ENCODE results near the gene OPCML. TPM values are rescaled to one million over a fixed set of nuclear protein-coding genes. Genes with fewer than 3 reads are reported as not detected.

Gene OPCML
- total RNA-seq, 2 donors from 2014 or later, result 0.34 TPM; not detected in 1

- no peak overlapping the region for H3K27ac ChIP-seq
- H3K36me3 ChIP-seq, result no peaks in the 10 kb centered on the region
- H3K4me1 ChIP-seq (replicated peaks), result no peaks in the 10 kb centered on the region
- no peak for DNase-seq (ENCODE audit: low spot score)
- no peaks in the 10 kb centered on the region for H3K9me3 ChIP-seq
- 90% methylated on average over 4 of the region's 4 CpGs for WGBS
- H3K27me3 ChIP-seq (replicated peaks; ENCODE audit: insufficient read depth), result no peaks in the 10 kb centered on the region
- TF ChIP-seq POLR2A (IDR thresholded peaks at IDR 0.05), result no peak
- TF ChIP-seq, protein P1, sequence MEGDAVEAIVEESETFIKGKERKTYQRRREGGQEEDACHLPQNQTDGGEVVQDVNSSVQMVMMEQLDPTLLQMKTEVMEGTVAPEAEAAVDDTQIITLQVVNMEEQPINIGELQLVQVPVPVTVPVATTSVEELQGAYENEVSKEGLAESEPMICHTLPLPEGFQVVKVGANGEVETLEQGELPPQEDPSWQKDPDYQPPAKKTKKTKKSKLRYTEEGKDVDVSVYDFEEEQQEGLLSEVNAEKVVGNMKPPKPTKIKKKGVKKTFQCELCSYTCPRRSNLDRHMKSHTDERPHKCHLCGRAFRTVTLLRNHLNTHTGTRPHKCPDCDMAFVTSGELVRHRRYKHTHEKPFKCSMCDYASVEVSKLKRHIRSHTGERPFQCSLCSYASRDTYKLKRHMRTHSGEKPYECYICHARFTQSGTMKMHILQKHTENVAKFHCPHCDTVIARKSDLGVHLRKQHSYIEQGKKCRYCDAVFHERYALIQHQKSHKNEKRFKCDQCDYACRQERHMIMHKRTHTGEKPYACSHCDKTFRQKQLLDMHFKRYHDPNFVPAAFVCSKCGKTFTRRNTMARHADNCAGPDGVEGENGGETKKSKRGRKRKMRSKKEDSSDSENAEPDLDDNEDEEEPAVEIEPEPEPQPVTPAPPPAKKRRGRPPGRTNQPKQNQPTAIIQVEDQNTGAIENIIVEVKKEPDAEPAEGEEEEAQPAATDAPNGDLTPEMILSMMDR (IDR thresholded peaks at IDR 0.05), result no peak
- intact Hi-C loops (cut with DNase I), result no loop called here
- no peak overlapping the region for H3K4me3 ChIP-seq
Measured at GRCh38 chr11:132908414-132908810, 623.9 kb downstream of the OPCML start.

- H3K27ac ChIP-seq, result no peak overlapping the region
- intact Hi-C loops (cut with DNase I), result no loop called here
Measured at GRCh38 chr11:132907651-132908413, 624.5 kb downstream of the OPCML start.

DNA sequence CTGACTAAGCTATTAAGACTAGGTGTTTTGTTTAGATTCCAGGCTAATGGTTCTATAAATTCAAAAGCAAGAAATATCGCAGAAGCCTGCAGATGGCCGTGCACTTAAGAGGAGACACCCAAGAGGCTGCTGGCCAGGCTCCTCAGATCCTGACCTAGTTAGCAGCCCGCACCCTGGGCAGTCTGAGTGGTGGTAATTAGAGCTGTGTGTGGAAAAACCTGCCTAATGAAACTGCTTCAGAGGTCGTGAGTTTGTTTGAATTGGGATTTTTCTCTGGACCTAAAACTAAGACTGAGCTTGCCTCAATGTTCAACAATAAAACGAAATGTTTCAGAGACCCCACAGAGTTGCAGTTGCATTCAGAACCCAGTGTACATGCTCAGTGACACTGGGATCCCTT lies 627.7 kb downstream of the OPCML start:
- 27% methylated on average over 5 of the region's 5 CpGs for WGBS
- TF ChIP-seq, protein P1 (IDR thresholded peaks at IDR 0.05), result no peak
- TF ChIP-seq POLR2A (IDR thresholded peaks at IDR 0.05), result no peak
- no peak for TF ChIP-seq POLR2AphosphoS5 (IDR thresholded peaks at IDR 0.05)
- no peaks in the 10 kb centered on the region for H3K4me1 ChIP-seq (replicated peaks)
- H3K9me3 ChIP-seq, result no peaks in the 10 kb centered on the region
- no peaks in the 10 kb centered on the region for H3K27me3 ChIP-seq (replicated peaks; ENCODE audit: insufficient read depth)
- no peak overlapping the region for H3K27ac ChIP-seq
- DNase-seq (ENCODE audit: low spot score), result no peak
- no peaks in the 10 kb centered on the region for H3K36me3 ChIP-seq
- intact Hi-C loops (cut with DNase I), result no loop called here
- no peak overlapping the region for H3K4me3 ChIP-seq

More at GRCh38 chr11:132907651-132908413, 624.5 kb downstream of the OPCML start:
- Histone ChIP-seq H3K36me3 (no peaks in the 10 kb centered on the region), H3K4me3 (no peak overlapping the region), H3K27me3 (replicated peaks; ENCODE audit: insufficient read depth) (no peaks in the 10 kb centered on the region), H3K9me3 (no peaks in the 10 kb centered on the region), H3K4me1 (replicated peaks) (no peaks in the 10 kb centered on the region)
- TF ChIP-seq POLR2A (IDR thresholded peaks at IDR 0.05), result no peak
- no peak for TF ChIP-seq POLR2AphosphoS5 (IDR thresholded peaks at IDR 0.05)
- TF ChIP-seq, protein P1 (IDR thresholded peaks at IDR 0.05), result no peak
- no peak for DNase-seq (ENCODE audit: low spot score)
- WGBS, result 97% methylated on average over 8 of the region's 8 CpGs

- Histone ChIP-seq H3K4me3 (no peak overlapping the region), H3K27me3 (replicated peaks; ENCODE audit: insufficient read depth) (no peaks in the 10 kb centered on the region), H3K27ac (no peak overlapping the region), H3K9me3 (no peaks in the 10 kb centered on the region), H3K4me1 (replicated peaks) (no peaks in the 10 kb centered on the region), H3K36me3 (no peaks in the 10 kb centered on the region)
- intact Hi-C loops (cut with DNase I), result no loop called here
- TF ChIP-seq POLR2A (IDR thresholded peaks at IDR 0.05), result no peak
- DNase-seq (ENCODE audit: low spot score), result no peak
- 62% methylated on average over 1 of the region's 1 CpG for WGBS
Measured at GRCh38 chr11:132904091-132904490, 628.2 kb downstream of the OPCML start.

DNA sequence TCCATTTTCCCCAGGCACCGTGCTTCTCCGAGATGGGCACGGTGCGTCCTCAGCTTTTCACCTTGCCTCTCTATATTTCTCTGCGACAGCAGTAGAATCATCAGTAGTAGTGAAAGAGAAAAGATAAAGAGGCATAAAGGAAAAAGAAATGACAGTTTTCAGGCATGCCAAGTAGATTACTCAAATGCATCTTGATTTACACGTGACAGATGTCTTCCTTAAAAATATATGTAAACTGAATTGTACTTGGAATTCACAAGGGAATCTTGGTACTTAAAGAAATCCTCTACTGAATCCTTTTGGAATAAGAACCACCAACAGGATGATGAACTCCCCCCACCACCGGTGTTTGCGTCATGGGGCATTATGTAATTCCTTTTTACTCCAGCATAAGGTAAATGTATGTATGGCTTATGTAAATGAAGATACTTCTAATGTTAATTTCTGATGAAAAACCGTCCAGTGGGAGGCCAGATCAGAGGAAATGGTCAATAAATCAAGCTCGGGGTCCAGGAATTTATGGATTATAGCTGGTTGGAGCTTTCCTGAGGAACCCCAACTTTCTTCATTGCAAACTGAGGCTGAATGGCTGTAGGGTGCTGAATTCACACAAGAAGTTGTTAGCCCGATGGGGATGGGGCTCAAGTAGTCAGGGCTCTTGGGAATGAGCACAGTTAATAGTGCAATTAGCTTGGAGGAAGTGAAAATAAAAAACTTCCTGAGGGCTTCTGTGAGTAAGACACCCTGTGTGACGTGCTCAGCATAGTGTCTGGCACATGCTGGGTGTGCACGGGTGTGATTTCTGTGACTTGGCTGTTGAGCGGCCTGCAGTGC lies 630.4 kb downstream of the OPCML start:
- Histone ChIP-seq H3K9me3 (no peaks in the 10 kb centered on the region), H3K4me1 (replicated peaks) (no peaks in the 10 kb centered on the region), H3K4me3 (no peak overlapping the region), H3K27ac (no peak overlapping the region), H3K27me3 (replicated peaks; ENCODE audit: insufficient read depth) (no peaks in the 10 kb centered on the region), H3K36me3 (no peaks in the 10 kb centered on the region)
- TF ChIP-seq, protein P1 (IDR thresholded peaks at IDR 0.05), result no peak
- TF ChIP-seq POLR2AphosphoS5 (IDR thresholded peaks at IDR 0.05), result no peak
- no peak for TF ChIP-seq POLR2A (IDR thresholded peaks at IDR 0.05)
- no peak for DNase-seq (ENCODE audit: low spot score)
- intact Hi-C loops (cut with DNase I), result no loop called here
- WGBS, result 82% methylated on average over 14 of the region's 14 CpGs

Measured in prostate gland (tissue), 2 donors.